Activated CD8-positive, alpha-beta memory T cell treated with anti-CD3 and anti-CD28 coated beads for 24 hours (primary cell): ENCODE measurements around the gene SETD9.

Source experiments
- DNase-seq: peaks from one replicate; pipeline ENCODE4 v3.0.0-alpha.2; 2020

SETD9 gene, protein sequence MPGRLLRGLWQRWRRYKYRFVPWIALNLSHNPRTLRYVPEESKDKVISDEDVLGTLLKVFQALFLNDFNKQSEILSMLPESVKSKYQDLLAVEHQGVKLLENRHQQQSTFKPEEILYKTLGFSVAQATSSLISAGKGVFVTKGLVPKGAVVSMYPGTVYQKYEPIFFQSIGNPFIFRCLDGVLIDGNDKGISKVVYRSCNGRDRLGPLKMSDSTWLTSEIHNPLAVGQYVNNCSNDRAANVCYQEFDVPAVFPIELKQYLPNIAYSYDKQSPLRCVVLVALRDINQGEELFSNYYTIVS

GRCh38 chr5:56909294-56910209, at the start of gene SETD9:
Gene SETD9, plus strand, starts transcription at chr5:56909596. Its CDS starts 50 bp downstream, at chr5:56909646.
- peak; percentile 96 for DNase-seq

GRCh38 chr5:56861893-56862485, 47.4 kb upstream of the SETD9 start:
- no peak for DNase-seq

- no peak for DNase-seq
Observed at GRCh38 chr5:56862909-56863308, 46.5 kb upstream of the SETD9 start.

DNA sequence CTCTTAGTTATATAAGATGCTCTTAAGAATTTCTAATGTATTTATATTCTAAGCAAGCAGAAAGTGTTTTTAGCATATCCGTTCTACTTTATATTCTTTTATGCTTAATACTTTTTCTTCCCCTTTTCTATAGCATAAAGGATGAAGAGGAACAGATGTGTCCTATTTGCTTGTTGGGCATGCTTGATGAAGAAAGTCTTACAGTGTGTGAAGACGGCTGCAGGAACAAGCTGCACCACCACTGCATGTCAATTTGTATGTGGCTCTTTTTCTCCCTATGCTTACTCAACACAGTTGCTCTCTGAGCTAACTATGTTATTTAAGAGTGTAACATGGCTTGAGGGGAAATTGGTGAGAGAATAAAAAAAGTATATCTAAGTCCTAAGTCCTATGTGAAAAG, 37.6 kb upstream of the SETD9 start:
- no peak for DNase-seq

GRCh38 chr5:56873056-56873455, 36.3 kb upstream of the SETD9 start:
- DNase-seq = no peak

DNA sequence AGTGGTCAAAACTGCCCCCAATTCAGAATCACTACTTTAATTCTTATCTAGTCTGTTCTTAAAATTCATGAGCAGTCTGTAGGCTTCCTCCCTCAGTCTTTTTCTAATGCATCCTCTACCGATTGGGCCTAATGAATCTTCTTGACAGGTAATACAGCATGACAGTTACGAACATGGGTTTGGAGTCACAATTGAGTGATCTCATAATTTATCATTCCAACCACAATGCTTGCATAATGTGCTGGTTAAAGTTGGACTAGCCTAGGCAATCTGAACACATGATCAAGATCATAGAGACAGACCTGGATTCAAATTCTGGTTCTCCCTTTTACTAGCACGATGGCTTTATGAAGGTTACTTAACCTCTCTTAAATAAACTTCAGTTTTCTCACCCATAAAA, 33.1 kb upstream of the SETD9 start:
- no peak for DNase-seq

GRCh38 chr5:56881571-56881970, 27.8 kb upstream of the SETD9 start:
- no peak for DNase-seq

GRCh38 chr5:56893251-56893951, 16.0 kb upstream of the SETD9 start:
- no peak for DNase-seq

DNA sequence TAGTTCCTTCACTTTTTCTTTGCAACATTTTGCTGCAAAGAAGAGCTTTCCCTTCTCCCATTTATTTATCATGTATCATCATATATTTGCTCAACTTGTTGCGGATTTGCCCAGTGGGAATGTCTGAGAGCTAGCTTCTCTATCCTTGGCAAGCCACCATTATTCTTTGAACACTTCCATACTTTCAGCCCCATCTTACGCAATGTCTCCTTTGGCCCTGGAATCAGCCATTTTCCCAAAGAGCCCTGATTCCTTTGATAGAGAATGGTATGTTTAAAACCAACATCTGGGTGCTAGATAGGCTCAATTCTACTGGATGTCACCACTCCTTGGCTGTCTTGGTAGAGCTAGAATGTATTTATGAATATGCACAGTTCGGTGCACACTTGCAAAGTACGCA, 12.6 kb upstream of the SETD9 start:
- DNase-seq = no peak

- DNase-seq = no peak
Observed at GRCh38 chr5:56898213-56898612, 11.2 kb upstream of the SETD9 start.

GRCh38 chr5:56900395-56900794, 9.0 kb upstream of the SETD9 start:
- DNase-seq = no peak

DNA sequence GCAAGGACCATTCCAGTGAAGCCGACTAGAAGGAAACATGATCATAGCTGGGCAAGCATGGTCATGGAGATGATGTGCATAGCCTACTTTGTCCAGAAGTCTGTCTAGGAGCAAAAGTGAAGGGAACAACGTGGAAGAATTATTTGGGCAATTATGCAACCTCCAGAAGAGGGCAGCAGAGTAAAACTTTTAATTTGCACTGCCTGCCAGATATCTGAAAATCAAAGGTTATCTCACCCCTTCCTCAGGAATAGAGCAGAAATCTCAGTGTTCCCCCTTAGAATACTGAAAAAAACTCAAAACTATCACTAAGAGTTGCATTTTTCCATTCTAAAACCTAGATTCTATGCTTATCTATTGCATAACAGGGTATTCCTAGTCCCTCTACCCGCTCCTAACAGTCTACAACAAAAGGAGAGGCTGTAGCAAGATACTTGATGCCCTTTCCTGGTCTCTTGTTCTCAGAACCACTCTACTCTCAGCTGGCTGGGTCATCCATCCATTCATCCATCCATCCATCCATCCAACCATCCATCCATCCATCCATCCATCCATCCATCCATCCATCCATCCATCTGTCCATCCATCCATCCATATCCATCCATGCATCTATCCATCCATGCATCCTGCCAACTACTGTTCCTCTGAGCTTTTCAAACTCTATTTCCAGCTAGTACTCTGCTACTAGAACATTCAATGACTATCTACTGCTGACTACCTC, 8.4 kb upstream of the SETD9 start:
- peak; percentile 62 for DNase-seq

GRCh38 chr5:56908942-56909293, 478 bp upstream of the SETD9 start:
- no peak for DNase-seq

DNA sequence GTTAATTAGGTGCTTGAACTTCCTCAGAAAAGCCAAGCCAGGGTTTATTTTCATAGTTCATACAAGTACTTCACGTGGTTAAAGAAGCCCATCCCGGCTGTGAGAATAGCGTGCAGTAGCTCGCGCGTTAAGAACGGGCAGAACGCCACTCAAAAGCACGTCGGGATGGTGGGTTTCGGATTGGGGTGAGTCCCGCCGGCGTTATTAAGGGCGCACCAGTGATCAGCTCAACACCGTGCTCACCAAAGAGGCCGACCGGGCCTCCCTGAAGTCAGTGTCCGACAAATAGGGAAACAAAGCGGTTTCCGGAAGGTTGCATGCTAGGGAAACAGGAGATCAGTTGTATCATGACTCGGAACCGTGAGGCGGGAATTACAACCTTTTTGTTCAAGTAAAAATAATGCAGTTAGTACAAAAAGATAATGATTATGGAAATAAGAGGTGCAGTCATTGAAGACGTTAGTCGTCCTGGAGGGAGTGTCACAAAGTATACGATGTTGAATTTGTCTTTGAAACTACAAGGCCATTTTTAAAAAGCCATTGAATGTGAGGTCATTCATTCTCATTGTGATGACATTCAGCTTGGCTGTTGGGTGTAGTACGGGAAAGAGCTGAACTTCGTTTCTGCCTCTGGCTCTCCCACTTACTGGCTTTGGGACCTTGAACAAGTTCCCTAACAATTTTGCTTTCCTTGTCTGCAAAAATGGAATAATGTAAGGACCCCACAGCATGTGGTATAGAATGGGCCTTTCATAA, 992 bp downstream of the SETD9 start:
- DNase-seq = no peak

- DNase-seq = no peak
Observed at GRCh38 chr5:56913766-56914165, 4.4 kb downstream of the SETD9 start.

GRCh38 chr5:56914678-56915077, 5.3 kb downstream of the SETD9 start:
- no peak for DNase-seq

- DNase-seq = no peak
Observed at GRCh38 chr5:56917534-56917933, 8.1 kb downstream of the SETD9 start.

DNA sequence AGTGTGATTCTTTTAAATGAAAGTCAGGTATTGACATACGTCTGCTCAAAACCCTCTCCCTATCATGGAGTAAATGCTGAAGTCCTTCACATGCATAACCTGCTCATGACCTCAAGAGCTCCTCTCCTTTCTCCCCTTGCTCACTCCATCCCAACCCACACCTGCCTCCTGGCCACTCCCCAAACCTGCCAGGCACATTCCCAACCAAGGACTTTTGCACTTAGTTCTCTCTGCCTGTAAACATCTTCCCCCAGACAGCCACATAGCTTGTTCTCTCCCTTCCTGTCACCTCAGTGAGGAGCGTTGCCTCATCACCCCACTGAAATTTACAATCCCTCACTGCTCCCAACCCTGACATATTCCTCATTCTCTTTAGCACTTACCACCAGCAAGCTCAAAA, 8.7 kb downstream of the SETD9 start:
- DNase-seq = no peak

GRCh38 chr5:56919942-56920662, 10.7 kb downstream of the SETD9 start:
- no peak for DNase-seq

GRCh38 chr5:56922922-56923321, 13.5 kb downstream of the SETD9 start:
- no peak for DNase-seq

DNA sequence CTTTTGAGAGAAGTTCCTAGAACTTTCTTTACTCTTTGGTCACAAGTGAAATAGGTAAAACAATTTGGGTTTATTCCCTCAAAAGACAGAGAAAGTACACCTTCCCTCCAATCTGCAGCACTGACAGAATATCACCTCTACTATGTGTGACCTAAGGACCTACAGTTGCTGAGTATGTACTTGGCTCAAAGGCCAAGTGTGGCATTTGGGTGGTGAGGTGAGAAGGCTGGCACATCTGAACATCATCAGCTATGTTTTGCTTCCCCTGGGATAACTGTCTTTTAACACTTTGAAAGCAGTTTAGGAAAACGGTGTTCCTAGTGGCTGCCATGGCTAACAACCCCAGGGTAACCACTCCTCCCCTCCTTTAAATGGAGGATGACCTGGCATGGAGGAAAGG, 24.9 kb downstream of the SETD9 start:
- DNase-seq = no peak
